Activated B cell treated with CpG ODN at 0.5 μM for 24 hours (primary cell): ENCODE data around the gene LIPC. TPM values are rescaled to one million over a fixed set of nuclear protein-coding genes. Genes with fewer than 3 reads are reported as not detected.

Experiments
- ATAC-seq: fragments of 200-7000 bp; cut with Tn5 transposase; one replicate; pipeline ENCODE4 v1.10.0; 2021; ENCODE audit warnings: low read depth, mild to moderate bottlenecking, moderate library complexity
- CTCF ChIA-PET: fragments of 350-600 bp; sonication (Branson Sonifier 250); formaldehyde crosslinking; loops from one replicate; lab custom pipeline; 2021; ENCODE audit warnings: antibody characterized with exemption; lab: Charles Lee
- POLR2A ChIA-PET: fragments of 350-600 bp; sonication (Branson Sonifier 250); formaldehyde crosslinking; loops from one replicate; lab custom pipeline; 2021; ENCODE audit warnings: antibody characterized with exemption; lab: Charles Lee
- DNase-seq: peaks from one replicate; pipeline ENCODE4 v3.0.0; 2022
- H3K27ac Mint-ChIP-seq: one replicate; pipeline ENCODE4 v1.8.0; 2020; ENCODE audit warnings: mixed read lengths
- H3K27me3 Mint-ChIP-seq: one replicate; pipeline ENCODE4 v1.8.0; 2021; ENCODE audit warnings: mixed read lengths
- H3K36me3 Mint-ChIP-seq: one replicate; pipeline ENCODE4 v1.8.0; 2021; ENCODE audit warnings: low read depth, mixed read lengths
- H3K4me1 Mint-ChIP-seq: one replicate; pipeline ENCODE4 v1.8.0; 2021; ENCODE audit warnings: mixed read lengths
- H3K4me3 Mint-ChIP-seq: one replicate; pipeline ENCODE4 v1.8.0; 2020; ENCODE audit warnings: mild to moderate bottlenecking, mixed read lengths
- H3K9me3 Mint-ChIP-seq: one replicate; pipeline ENCODE4 v1.8.0; 2020; ENCODE audit warnings: mixed read lengths
- intact Hi-C: fragments of 100-400 bp; cut with micrococcal nuclease; formaldehyde crosslinking; loops from one replicate; pipeline ENCODE4 v1.15.1; 2024
- total RNA-seq: library from RNA; stranded (reverse); gene quantifications from 2 replicates; pipeline ENCODE4 v1.2.3, GENCODE V29; 2022
- TF ChIP-seq, protein P1 (sequence below): fragments of 200-600 bp; IDR thresholded peaks from one replicate; pipeline ENCODE4 v1.8.0; 2022; ENCODE audit warnings: antibody characterized with exemption, mild to moderate bottlenecking

Gene LIPC
- total RNA-seq, 1 donor from 2014 or later, result not detected

DNA sequence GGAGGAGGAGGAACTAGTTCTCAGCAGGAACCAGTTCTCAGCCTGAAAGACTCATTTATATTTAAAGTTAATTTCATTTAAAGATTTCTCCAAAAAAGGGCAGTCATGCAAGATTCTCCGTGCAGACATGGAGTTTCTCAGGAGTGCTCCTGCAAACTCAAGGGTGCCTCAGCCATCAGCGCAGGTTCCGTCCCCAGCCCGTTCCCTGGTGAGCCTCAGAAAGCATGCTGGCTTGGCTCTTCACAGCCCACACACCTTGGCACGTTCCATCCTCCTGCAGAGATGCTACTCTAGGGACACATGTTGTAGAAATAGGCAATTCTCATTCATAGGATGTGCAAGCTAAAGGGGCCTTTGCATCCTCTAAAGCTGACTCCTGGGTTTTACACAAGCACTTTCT is 123.0 kb downstream of the LIPC start:
- Mint-ChIP-seq H3K9me3 (no peaks in the 10 kb centered on the region), H3K4me3 (no peak overlapping the region), H3K36me3 (no peaks in the 10 kb centered on the region), H3K27me3 (peaks cover 31% of the 10 kb centered on the region), H3K27ac (no peak overlapping the region), H3K4me1 (peaks cover 9% of the 10 kb centered on the region)
- ChIA-PET POLR2A (no interaction called here), CTCF (no interaction called here)
- ATAC-seq (no peak), DNase-seq (no peak)
- intact Hi-C loops, result no loop called here
- TF ChIP-seq, protein P1, sequence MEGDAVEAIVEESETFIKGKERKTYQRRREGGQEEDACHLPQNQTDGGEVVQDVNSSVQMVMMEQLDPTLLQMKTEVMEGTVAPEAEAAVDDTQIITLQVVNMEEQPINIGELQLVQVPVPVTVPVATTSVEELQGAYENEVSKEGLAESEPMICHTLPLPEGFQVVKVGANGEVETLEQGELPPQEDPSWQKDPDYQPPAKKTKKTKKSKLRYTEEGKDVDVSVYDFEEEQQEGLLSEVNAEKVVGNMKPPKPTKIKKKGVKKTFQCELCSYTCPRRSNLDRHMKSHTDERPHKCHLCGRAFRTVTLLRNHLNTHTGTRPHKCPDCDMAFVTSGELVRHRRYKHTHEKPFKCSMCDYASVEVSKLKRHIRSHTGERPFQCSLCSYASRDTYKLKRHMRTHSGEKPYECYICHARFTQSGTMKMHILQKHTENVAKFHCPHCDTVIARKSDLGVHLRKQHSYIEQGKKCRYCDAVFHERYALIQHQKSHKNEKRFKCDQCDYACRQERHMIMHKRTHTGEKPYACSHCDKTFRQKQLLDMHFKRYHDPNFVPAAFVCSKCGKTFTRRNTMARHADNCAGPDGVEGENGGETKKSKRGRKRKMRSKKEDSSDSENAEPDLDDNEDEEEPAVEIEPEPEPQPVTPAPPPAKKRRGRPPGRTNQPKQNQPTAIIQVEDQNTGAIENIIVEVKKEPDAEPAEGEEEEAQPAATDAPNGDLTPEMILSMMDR, result no peak

DNA sequence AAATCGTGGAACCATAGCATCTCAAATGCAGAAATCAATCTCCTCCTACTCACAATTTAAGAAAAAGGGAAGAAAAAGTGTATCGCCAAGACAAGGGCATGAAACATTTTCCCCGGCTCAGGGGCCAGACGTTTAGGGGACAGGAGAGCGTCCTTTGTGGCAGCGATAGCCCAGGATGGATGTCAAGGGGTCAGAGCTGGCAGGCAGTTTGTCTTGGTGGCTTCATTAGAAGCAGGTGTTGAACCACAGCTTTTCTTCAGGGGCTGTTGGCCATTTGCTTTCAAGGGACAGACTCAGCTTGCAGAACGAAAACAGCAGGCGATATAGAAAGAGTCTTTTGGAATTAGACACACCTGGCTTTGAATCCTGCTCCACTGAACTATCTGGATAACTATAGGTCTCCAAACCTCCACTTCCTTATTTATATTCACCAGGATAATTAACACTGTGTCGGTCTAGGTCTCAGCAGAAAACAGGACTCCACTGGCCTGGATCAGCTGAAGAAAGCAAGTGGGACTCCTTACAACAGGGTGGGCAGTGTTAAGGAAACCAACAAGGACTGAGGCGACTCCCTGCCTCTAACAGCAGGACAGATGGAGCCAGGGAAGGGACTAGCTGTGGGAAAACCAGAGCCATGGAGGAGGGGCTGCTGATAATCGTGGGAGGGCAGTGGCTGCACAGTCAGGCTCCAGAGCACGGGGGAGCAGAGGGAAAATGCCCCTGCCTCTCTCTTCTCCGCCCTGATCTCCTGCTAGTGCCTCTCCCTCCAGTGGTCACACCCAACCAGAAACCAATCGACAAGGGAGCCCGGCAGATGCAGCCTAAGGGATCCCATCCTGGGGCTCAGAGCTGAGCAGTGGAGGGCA is 123.6 kb downstream of the LIPC start:
- H3K4me3 Mint-ChIP-seq, result no peak overlapping the region
- H3K27ac Mint-ChIP-seq, result no peak overlapping the region
- intact Hi-C loops, result no loop called here
- ATAC-seq, result no peak
- ChIA-PET POLR2A (no interaction called here), CTCF (no interaction called here)
- H3K36me3 Mint-ChIP-seq, result no peaks in the 10 kb centered on the region
- H3K4me1 Mint-ChIP-seq, result peaks cover 9% of the 10 kb centered on the region
- DNase-seq, result no peak
- H3K9me3 Mint-ChIP-seq, result no peaks in the 10 kb centered on the region
- TF ChIP-seq, protein P1, result no peak
- H3K27me3 Mint-ChIP-seq, result peaks cover 25% of the 10 kb centered on the region

DNA sequence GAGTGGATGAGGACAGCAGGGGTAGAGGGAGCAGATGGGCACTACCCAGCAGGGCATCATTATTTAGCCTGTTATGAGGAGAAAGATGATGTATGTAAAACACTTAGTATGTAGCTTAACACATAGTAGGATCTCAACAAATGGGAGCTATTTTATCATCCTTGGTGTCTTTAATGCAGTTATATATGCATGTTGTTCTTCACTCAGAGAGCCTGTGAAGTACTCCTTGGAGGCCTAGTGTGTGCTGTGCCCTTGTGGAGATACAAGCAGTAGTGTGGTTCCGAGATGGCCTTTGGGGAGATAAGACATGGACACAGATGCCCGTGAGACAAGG is 124.2 kb downstream of the LIPC start:
- Mint-ChIP-seq H3K4me1 (peaks cover 8% of the 10 kb centered on the region), H3K27ac (no peak overlapping the region), H3K4me3 (no peak overlapping the region), H3K27me3 (peaks cover 23% of the 10 kb centered on the region), H3K36me3 (no peaks in the 10 kb centered on the region), H3K9me3 (no peaks in the 10 kb centered on the region)
- ATAC-seq (no peak), DNase-seq (no peak)
- CTCF ChIA-PET, result no interaction called here
- intact Hi-C loops, result no loop called here
- TF ChIP-seq, protein P1, result no peak
- POLR2A ChIA-PET, result no interaction called here

DNA sequence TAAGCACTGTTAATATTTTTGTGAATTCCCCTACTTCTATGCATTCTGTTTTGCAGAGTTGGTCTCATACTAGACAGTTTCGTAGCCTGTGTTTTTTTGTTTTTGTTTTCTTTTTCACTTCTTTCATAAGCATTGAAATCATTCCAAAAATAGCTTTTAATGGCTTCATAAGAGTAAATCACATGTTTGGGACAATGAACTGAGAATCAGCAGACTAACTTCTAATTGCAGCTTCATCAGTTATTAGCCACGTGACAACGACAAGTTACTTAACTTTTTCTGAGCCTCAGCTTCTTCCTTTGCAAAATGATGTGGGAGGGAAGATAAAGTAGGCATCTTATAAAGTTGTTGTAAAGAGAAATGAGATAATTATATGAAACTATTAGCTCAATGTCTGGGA is 124.8 kb downstream of the LIPC start:
- DNase-seq, result no peak
- no peak overlapping the region for H3K27ac Mint-ChIP-seq
- TF ChIP-seq, protein P1, result no peak
- H3K9me3 Mint-ChIP-seq, result no peaks in the 10 kb centered on the region
- no peaks in the 10 kb centered on the region for H3K36me3 Mint-ChIP-seq
- ChIA-PET POLR2A (no interaction called here), CTCF (no interaction called here)
- H3K4me1 Mint-ChIP-seq, result peaks cover 2% of the 10 kb centered on the region
- intact Hi-C loops, result no loop called here
- no peak overlapping the region for H3K4me3 Mint-ChIP-seq
- ATAC-seq, result no peak
- H3K27me3 Mint-ChIP-seq, result peaks cover 17% of the 10 kb centered on the region

DNA sequence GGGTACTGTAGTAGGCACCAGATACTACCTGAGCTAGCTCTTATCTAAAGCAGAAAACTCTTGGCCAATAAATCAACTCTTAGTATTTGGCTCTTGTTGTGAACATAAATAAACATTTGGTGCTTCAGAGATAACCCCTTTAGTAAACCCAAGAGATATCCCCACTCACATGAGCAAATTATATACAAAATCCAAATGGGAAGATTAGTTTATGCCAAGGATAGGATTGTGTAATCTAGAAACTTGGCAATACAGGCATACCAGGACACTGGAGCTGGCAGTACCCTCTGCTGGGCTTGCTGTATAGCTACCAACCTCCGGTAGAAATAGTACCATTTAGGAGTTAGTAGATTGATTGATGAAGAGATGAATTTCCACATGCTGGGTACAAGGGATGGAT is 127.0 kb downstream of the LIPC start:
- H3K4me3 Mint-ChIP-seq, result no peak overlapping the region
- ATAC-seq (no peak), DNase-seq (no peak)
- peaks cover 3% of the 10 kb centered on the region for H3K27me3 Mint-ChIP-seq
- H3K4me1 Mint-ChIP-seq, result no peaks in the 10 kb centered on the region
- H3K27ac Mint-ChIP-seq, result no peak overlapping the region
- no peaks in the 10 kb centered on the region for H3K9me3 Mint-ChIP-seq
- POLR2A ChIA-PET, result no interaction called here
- TF ChIP-seq, protein P1, result no peak
- intact Hi-C loops, result no loop called here
- H3K36me3 Mint-ChIP-seq, result no peaks in the 10 kb centered on the region
- CTCF ChIA-PET, result no interaction called here
